Heart right ventricle (tissue), 16 donors: ENCODE results near the gene MYO1E. TPM values are rescaled to one million over a fixed set of nuclear protein-coding genes. Genes with fewer than 3 reads are reported as not detected.
"Not testable (repeated sequence)": the region's sequence is repeated elsewhere in the genome, so short reads cannot be mapped to it uniquely, and the experiment has no call there.

ENCODE experiments used
- ATAC-seq, 8 donors: fragments of 200-7000 bp; cut with Tn5 transposase; one replicate each; pipeline ENCODE4 v1.9.1; 2020; ENCODE audit warnings: mild to moderate bottlenecking in 8 of 8, moderate library complexity in 8 of 8, moderate number of reproducible peaks in 1 of 8
- DNase-seq, 2 donors: peaks; one replicate each; pipeline ENCODE4 v3.0.0-alpha.2; 2020
- H3K27ac ChIP-seq, 10 donors: fragments of 200-600 bp; sonication (generic) in 2 of 10; one replicate each; pipeline versions ENCODE4 v1.5.0 to v1.8.0; 2020 to 2022; ENCODE audit warnings: mild to moderate bottlenecking in 3 of 10
- H3K27me3 ChIP-seq, 7 donors: fragments of 200-600 bp; one replicate each; pipeline ENCODE4 v1.8.0; 2021 to 2022; ENCODE audit warnings: mild to moderate bottlenecking in 2 of 7
- H3K36me3 ChIP-seq, 9 donors: fragments of 200-600 bp; sonication (generic) in 1 of 9; one replicate each; pipeline versions ENCODE4 v1.5.0 to v1.8.0; 2020 to 2022; ENCODE audit warnings: mild to moderate bottlenecking in 2 of 9
- H3K4me1 ChIP-seq, 9 donors: fragments of 200-600 bp; sonication (generic) in 1 of 9; one replicate each; pipeline versions ENCODE4 v1.5.0 to v1.8.0; 2020 to 2022; ENCODE audit warnings: mild to moderate bottlenecking in 4 of 9
- H3K4me3 ChIP-seq, 10 donors: fragments of 200-600 bp; sonication (generic) in 2 of 10; one replicate each; pipeline versions ENCODE4 v1.5.0 to v1.8.0; 2020 to 2022; ENCODE audit warnings: mild to moderate bottlenecking in 7 of 10, moderate library complexity in 2 of 10
- H3K9me3 ChIP-seq, 11 donors: fragments of 200-600 bp in 10 of 11; sonication (generic) in 2 of 11; one replicate each; pipeline versions ENCODE4 v1.5.0 to v1.8.0; 2013 to 2022; ENCODE audit warnings: mild to moderate bottlenecking in 2 of 11, control low read depth in 1 of 11, moderate library complexity in 1 of 11
- WGBS, 2 donors: extraction: QIAGEN DNeasy Blood & Tissue Kit; methylation state at CpG; one replicate each; pipeline ENCODE4 v1.1.7; 2013; ENCODE audit warnings: inconsistent platforms in 1 of 2; 5-methylcytosine and 5-hydroxymethylcytosine counted together
- intact Hi-C, 10 donors: fragments of 100-400 bp; cut with DNase I; formaldehyde crosslinking; loops; one replicate each; pipeline versions ENCODE4 v1.11.1 to v1.14.2; 2022
- polyA plus RNA-seq, 2 donors: library from polyadenylated mRNA; stranded (reverse); fragments of 200-250 nt; gene quantifications; one replicate each; pipeline ENCODE4 v1.2.3, GENCODE V29; 2013
- total RNA-seq, 10 donors: library from RNA; stranded (reverse); fragmentation: NEBNext Ultra II Directional in 3 of 10; extraction: Animal tissue kit (Norgen Biotek cat#: 25700) in 3 of 10; gene quantifications; one replicate each; pipeline versions ENCODE4 v1.2.1 to v1.2.4, GENCODE V29; 2021 to 2023
- TF ChIP-seq, protein P1 (sequence below), 9 donors: fragments of 200-600 bp; sonication (generic) in 2 of 9; IDR thresholded peaks; one replicate each; pipeline versions ENCODE4 v1.5.0 to v1.8.0; 2021 to 2022; ENCODE audit warnings: antibody characterized with exemption in 9 of 9, mild to moderate bottlenecking in 5 of 9, moderate library complexity in 1 of 9
- donor health status: Arrhythmogenic right ventricular cardiomyopathy.
- donor health status: ischemic (EF 13 %, LVEDD 7.1; RV severe dilation, severe dysfunction).
- donor health status: healthy with polysubstance abuse.
- donor health status: DM: no; HTN: yes; CAD: no.
- donor health status: DM: no; HTN: no; CAD: no.
- donor health status: ischemic (EF 25% LVEDD 6.9; RV normal size, moderate dysfunction).
- donor health status: ischemic (EF 25% LVEDD 5.7; RV mildly dilated, moderate dysfunction).
- donor health status: healthy.
- donor health status: DM: yes; HTN: yes; CAD: no.
- donor health status: Ischemic cardiomyopathy.
- donor health status: ischemic (EF 35%, LVEDD 5.7; RV mildly dilated, moderate dysfunction).
- donor health status: nonischemic (EF 11% LVEDD 7.7; RV severe dilation, severe dysfunction).
- donor health status: DM: yes; HTN: yes; CAD: no.
- donor health status: PGD.
- donor health status: ischemic (EF 29% LVEDD 5.4; RV normal size, mild dysfunction).
- donor health status: nonischemic (EF 23%, LVEDD 6.1; RV moderate dilation, normal function).

The MYO1E gene
- total and polyA plus RNA-seq, 12 donors = 9.3 to 75.3 (median 27.4) TPM

DNA sequence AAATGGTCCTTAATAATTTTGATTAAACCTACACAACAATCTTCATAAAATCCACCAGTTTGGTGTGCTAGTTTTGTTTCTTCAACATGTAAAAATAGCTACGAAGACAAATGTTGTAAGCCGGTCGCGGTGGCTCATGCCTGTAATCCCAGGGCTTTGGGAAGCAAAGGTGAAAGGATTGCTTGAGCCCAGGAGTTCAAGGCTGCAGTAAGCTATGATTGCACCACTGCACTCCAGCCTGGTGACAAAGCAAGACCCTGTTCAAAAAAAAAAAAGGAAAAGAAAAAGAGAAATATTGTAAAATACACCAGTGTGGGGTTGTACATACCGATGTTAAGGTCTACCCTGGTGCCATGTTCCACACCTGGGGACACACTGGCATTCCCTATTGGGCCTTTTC is 91.0 kb downstream of the MYO1E start:
- no peak for ATAC-seq
- no peak for DNase-seq
- no peaks in the 10 kb centered on the region for H3K9me3 ChIP-seq
- TF ChIP-seq, protein P1, sequence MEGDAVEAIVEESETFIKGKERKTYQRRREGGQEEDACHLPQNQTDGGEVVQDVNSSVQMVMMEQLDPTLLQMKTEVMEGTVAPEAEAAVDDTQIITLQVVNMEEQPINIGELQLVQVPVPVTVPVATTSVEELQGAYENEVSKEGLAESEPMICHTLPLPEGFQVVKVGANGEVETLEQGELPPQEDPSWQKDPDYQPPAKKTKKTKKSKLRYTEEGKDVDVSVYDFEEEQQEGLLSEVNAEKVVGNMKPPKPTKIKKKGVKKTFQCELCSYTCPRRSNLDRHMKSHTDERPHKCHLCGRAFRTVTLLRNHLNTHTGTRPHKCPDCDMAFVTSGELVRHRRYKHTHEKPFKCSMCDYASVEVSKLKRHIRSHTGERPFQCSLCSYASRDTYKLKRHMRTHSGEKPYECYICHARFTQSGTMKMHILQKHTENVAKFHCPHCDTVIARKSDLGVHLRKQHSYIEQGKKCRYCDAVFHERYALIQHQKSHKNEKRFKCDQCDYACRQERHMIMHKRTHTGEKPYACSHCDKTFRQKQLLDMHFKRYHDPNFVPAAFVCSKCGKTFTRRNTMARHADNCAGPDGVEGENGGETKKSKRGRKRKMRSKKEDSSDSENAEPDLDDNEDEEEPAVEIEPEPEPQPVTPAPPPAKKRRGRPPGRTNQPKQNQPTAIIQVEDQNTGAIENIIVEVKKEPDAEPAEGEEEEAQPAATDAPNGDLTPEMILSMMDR (IDR thresholded peaks at IDR 0.05) = no peak
- WGBS, 2 donors = 96 to 99% methylated on average over 5 of the region's 5 CpGs
- H3K4me1 ChIP-seq = peaks cover 0 to 32% (median 15%) of the 10 kb centered on the region in 9 donors
- intact Hi-C loops = no loop called here
- H3K27me3 ChIP-seq = no peaks in the 10 kb centered on the region
- H3K4me3 ChIP-seq = no peak overlapping the region
- H3K36me3 ChIP-seq = no peaks in the 10 kb centered on the region
- H3K27ac ChIP-seq = peak overlapping the region in 1 of 10 donors; percentile 39

DNA sequence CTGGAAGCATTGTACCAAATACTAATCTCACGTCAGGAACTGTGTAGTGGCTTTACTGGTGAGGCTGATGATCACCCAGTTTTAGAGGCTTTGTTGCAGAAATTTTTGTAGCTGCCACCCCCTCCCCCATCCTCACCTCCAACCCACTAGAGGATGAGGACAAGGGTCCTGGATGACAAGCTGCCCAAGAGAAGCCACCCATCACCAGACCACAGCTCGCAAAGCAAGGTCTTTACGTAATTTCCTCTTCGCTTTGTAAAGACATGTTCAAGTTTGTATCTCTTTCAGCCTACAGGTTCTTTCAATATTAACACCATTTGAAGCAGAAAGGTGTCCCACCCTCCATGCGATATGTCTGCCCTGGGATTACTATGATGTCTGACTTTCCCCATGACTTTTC is 91.8 kb downstream of the MYO1E start:
- DNase-seq = no peak
- intact Hi-C loops = no loop called here

DNA sequence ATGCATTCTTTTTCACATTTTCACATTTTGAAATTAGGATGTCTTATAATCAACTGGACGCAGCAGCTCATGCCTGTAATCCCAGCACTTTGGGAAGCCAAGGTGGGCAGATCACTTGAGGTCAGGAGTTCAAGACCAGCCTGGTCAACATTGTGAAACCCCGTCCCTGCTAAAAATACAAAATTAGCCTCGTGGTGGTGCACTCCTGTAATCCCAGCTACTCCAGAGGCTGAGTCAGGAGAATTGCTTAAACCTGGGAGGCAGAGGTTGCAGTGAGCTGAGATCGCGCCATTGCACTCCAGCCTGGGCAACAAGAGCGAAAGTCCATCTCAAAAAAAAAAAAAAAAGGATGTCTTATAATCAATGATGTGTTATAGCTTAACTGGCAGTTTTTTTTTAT is 92.4 kb downstream of the MYO1E start:
- H3K27me3 ChIP-seq, H3K27ac ChIP-seq, intact Hi-C loops, ATAC-seq, H3K9me3 ChIP-seq, H3K4me3 ChIP-seq, DNase-seq, H3K36me3 ChIP-seq: not testable (repeated sequence)
- 87% methylated on average over 6 of the region's 6 CpGs for WGBS, 2 donors
- H3K4me1 ChIP-seq = peaks cover 0 to 31% (median 15%) of the 10 kb centered on the region in 9 donors

More for the DNA sequence above, 91.8 kb downstream of the MYO1E start:
- ATAC-seq = no peak
- H3K9me3 ChIP-seq = no peaks in the 10 kb centered on the region
- TF ChIP-seq, protein P1 (IDR thresholded peaks at IDR 0.05) = no peak
- H3K4me3 ChIP-seq = no peak overlapping the region
- H3K27me3 ChIP-seq = no peaks in the 10 kb centered on the region
- no peak overlapping the region for H3K27ac ChIP-seq
- WGBS, 2 donors = 96 to 98% methylated on average over 5 of the region's 5 CpGs
- peaks cover 0 to 31% (median 15%) of the 10 kb centered on the region in 9 donors for H3K4me1 ChIP-seq
- no peaks in the 10 kb centered on the region for H3K36me3 ChIP-seq

DNA sequence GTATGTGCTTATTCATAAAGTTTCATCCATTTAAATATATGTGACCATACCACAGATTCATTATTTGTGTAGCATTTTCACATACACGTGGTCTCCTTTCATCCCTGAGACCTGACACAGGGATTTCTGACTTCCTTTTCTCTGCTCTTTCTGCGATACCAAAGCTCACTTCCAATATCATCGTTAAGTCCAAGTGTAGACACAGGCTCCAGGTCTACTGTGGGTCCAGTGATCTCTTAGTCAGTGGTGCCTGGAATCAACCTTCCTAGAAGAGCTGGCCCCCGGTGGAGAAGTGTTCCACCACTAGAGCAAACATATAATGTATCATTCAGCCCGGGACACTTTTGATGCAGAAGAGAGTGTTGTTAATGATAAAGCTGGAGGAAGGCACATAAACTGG is 93.6 kb downstream of the MYO1E start:
- no peaks in the 10 kb centered on the region for H3K27me3 ChIP-seq
- H3K4me1 ChIP-seq = peaks cover 0 to 43% (median 15%) of the 10 kb centered on the region in 9 donors
- ATAC-seq (no peak), DNase-seq (no peak)
- WGBS, 2 donors = 96 to 97% methylated on average over 5 of the region's 5 CpGs
- intact Hi-C loops = no loop called here
- no peak overlapping the region for H3K4me3 ChIP-seq
- TF ChIP-seq, protein P1 (IDR thresholded peaks at IDR 0.05) = no peak
- no peaks in the 10 kb centered on the region for H3K36me3 ChIP-seq
- no peak overlapping the region for H3K27ac ChIP-seq
- H3K9me3 ChIP-seq = no peaks in the 10 kb centered on the region

DNA sequence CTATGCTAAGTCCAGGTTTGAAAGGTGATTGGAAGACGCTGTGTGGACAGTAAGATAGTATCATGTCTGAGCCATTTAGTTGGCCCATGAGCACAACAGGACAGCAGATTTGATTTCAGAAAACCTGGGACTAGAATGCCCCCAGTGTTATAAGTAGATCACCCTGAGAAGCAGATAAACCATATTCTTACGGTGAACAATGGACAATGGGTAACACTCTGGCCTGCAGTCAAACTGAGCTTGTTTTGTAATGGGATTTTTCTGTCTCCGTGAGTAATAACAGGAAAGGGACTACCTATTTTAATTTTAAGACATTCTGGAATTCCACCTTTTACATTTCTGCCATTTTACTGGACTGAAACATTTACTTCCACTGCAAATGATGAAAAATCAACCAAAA is 94.6 kb downstream of the MYO1E start:
- ATAC-seq (peak in 4 of 8 donors; percentile 31 to 71 (median 54)), DNase-seq (no peak)
- TF ChIP-seq, protein P1 (IDR thresholded peaks at IDR 0.05) = no peak
- Histone ChIP-seq H3K4me1 (peaks cover 0 to 47% (median 15%) of the 10 kb centered on the region in 9 donors), H3K4me3 (no peak overlapping the region), H3K9me3 (no peaks in the 10 kb centered on the region), H3K36me3 (no peaks in the 10 kb centered on the region), H3K27me3 (no peaks in the 10 kb centered on the region), H3K27ac (peak overlapping the region in 1 of 10 donors; percentile 5)
- intact Hi-C loops = no loop called here
- 70 to 74% methylated on average over 3 of the region's 3 CpGs for WGBS, 2 donors
